22Rv1 (cell line): ENCODE results near the gene RRP15.

Experiments used
- CTCF ChIP-seq: fragments of 450-650 bp; IDR thresholded peaks from 2 replicates; pipeline ENCODE4 v1.5.1; 2017; ENCODE audit warnings: mild to moderate bottlenecking
- ZFX ChIP-seq: fragments of 450-650 bp; IDR thresholded peaks from 2 replicates; pipeline ENCODE4 v1.6.1; 2017; ENCODE audit warnings: antibody characterized with exemption, borderline replicate concordance

- TF ChIP-seq CTCF, result no peak
- TF ChIP-seq ZFX, result no peak
These were observed 87.0 kb downstream of the RRP15 start for GRCh38 chr1:218371927-218372672.
